ENCODE results near the gene APBA1.

DNA sequence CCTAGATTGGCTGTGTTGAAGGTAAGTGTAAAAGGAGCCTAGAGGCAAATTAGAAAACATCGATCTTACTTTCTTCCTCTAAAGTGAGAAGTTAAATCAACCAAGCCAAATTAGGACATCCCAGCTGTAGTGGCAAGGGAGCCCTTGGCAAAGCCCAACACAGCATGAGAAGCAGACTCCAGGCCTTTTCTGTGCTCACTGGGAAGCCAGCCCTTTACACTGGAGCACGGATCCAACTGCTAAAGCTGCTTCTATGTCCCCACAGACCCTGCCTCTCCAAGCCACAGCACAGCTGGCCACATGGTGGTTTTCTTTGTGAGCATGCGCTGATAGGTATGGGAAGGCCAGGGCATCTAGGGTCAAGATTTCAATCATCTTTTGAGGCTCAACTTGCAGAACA lies 94.1 kb downstream of the APBA1 start:
- TF ChIP-seq, protein P1, sequence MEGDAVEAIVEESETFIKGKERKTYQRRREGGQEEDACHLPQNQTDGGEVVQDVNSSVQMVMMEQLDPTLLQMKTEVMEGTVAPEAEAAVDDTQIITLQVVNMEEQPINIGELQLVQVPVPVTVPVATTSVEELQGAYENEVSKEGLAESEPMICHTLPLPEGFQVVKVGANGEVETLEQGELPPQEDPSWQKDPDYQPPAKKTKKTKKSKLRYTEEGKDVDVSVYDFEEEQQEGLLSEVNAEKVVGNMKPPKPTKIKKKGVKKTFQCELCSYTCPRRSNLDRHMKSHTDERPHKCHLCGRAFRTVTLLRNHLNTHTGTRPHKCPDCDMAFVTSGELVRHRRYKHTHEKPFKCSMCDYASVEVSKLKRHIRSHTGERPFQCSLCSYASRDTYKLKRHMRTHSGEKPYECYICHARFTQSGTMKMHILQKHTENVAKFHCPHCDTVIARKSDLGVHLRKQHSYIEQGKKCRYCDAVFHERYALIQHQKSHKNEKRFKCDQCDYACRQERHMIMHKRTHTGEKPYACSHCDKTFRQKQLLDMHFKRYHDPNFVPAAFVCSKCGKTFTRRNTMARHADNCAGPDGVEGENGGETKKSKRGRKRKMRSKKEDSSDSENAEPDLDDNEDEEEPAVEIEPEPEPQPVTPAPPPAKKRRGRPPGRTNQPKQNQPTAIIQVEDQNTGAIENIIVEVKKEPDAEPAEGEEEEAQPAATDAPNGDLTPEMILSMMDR (IDR thresholded peaks at IDR 0.05 in 8 of 11, conservative IDR thresholded peaks at IDR 0.05 in 3 of 11): no peak
- no peak for TF ChIP-seq POLR2AphosphoS5 (IDR thresholded peaks at IDR 0.05)

Measured in spleen (tissue), 7 donors.